Left ventricle myocardium inferior (tissue), 1 donor: ENCODE measurements around the gene P2RX1. TPM values are rescaled to one million over a fixed set of nuclear protein-coding genes. Genes with fewer than 3 reads are reported as not detected.

Source experiments
- DNase-seq: peaks from one replicate; pipeline ENCODE4 v3.0.0-alpha.2; 2020
- H3K27ac ChIP-seq: fragments of 200-600 bp; replicated peaks from 2 replicates; pipeline ENCODE4 v1.8.0; 2021
- H3K27me3 ChIP-seq: fragments of 200-600 bp; 2 replicates; pipeline ENCODE4 v1.8.0; 2021; ENCODE audit warnings: low read depth
- H3K36me3 ChIP-seq: fragments of 200-600 bp; 2 replicates; pipeline ENCODE4 v1.8.0; 2021
- H3K4me1 ChIP-seq: fragments of 200-600 bp; 2 replicates; pipeline ENCODE4 v1.8.0; 2021
- H3K4me3 ChIP-seq: fragments of 200-600 bp; 2 replicates; pipeline ENCODE4 v1.8.0; 2021; ENCODE audit warnings: mild to moderate bottlenecking, moderate library complexity
- H3K9me3 ChIP-seq: fragments of 200-600 bp; replicated peaks from 2 replicates; pipeline ENCODE4 v1.8.0; 2021
- intact Hi-C: fragments of 100-400 bp; cut with micrococcal nuclease; formaldehyde crosslinking; loops from one replicate; pipeline ENCODE4 v1.11.0; 2022
- total RNA-seq: library from RNA; stranded (reverse); fragmentation: NEBNext Ultra II Directional; extraction: Animal tissue kit (Norgen Biotek cat#: 25700); gene quantifications from one replicate; pipeline ENCODE4 v1.2.1, GENCODE V29; 2021
- TF ChIP-seq, protein P1 (sequence below): fragments of 200-600 bp; IDR thresholded peaks from 2 replicates; pipeline ENCODE4 v1.8.0; 2021; ENCODE audit warnings: antibody characterized with exemption, mild to moderate bottlenecking, borderline replicate concordance
- donor health status: DM: no; HTN: yes; CAD: no; lungs with severe emphysema.

The P2RX1 gene
- total RNA-seq, 1 donor from 2014 or later = 0.55 TPM

- no peaks in the 10 kb centered on the region for H3K27me3 ChIP-seq
- TF ChIP-seq, protein P1, sequence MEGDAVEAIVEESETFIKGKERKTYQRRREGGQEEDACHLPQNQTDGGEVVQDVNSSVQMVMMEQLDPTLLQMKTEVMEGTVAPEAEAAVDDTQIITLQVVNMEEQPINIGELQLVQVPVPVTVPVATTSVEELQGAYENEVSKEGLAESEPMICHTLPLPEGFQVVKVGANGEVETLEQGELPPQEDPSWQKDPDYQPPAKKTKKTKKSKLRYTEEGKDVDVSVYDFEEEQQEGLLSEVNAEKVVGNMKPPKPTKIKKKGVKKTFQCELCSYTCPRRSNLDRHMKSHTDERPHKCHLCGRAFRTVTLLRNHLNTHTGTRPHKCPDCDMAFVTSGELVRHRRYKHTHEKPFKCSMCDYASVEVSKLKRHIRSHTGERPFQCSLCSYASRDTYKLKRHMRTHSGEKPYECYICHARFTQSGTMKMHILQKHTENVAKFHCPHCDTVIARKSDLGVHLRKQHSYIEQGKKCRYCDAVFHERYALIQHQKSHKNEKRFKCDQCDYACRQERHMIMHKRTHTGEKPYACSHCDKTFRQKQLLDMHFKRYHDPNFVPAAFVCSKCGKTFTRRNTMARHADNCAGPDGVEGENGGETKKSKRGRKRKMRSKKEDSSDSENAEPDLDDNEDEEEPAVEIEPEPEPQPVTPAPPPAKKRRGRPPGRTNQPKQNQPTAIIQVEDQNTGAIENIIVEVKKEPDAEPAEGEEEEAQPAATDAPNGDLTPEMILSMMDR = no peak
- H3K9me3 ChIP-seq = no peaks in the 10 kb centered on the region
- peaks cover 34% of the 10 kb centered on the region for H3K4me1 ChIP-seq
- H3K4me3 ChIP-seq = no peak overlapping the region
- no peak overlapping the region for H3K27ac ChIP-seq
- intact Hi-C loops = no loop called here
- DNase-seq = no peak
- no peaks in the 10 kb centered on the region for H3K36me3 ChIP-seq
Observed at GRCh38 chr17:3897731-3898130, 18.5 kb downstream of the P2RX1 start.

DNA sequence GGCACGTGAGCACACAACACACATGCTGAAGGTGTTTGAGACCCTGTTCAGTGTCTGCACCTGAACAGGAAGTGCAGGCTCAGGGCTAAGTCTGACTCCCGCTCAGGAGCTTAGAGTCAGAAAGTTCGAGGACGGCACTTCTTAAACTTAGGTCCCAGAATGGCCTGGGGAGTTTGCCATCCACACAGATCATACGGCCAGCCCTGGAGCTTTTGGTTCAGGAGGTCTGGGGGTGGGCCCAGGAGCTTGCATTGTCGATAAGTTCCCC is 19.4 kb downstream of the P2RX1 start:
- DNase-seq = no peak
- TF ChIP-seq, protein P1 = no peak
- H3K27ac ChIP-seq = no peak overlapping the region
- H3K27me3 ChIP-seq = no peaks in the 10 kb centered on the region
- H3K4me1 ChIP-seq = peaks cover 42% of the 10 kb centered on the region
- H3K4me3 ChIP-seq = no peak overlapping the region
- intact Hi-C loops = no loop called here
- no peaks in the 10 kb centered on the region for H3K36me3 ChIP-seq
- H3K9me3 ChIP-seq = no peaks in the 10 kb centered on the region

GRCh38 chr17:3896108-3896967 is 19.9 kb downstream of the P2RX1 start:
- intact Hi-C loops = no loop called here
- TF ChIP-seq, protein P1 = no peak
- Histone ChIP-seq H3K4me1 (peaks cover 48% of the 10 kb centered on the region), H3K4me3 (no peak overlapping the region), H3K27me3 (no peaks in the 10 kb centered on the region), H3K27ac (peak overlapping the region; percentile 90), H3K9me3 (no peaks in the 10 kb centered on the region), H3K36me3 (no peaks in the 10 kb centered on the region)
- no peak for DNase-seq

- Histone ChIP-seq H3K27ac (peak overlapping the region; percentile 90), H3K27me3 (no peaks in the 10 kb centered on the region), H3K36me3 (no peaks in the 10 kb centered on the region), H3K4me3 (no peak overlapping the region), H3K4me1 (peaks cover 58% of the 10 kb centered on the region), H3K9me3 (no peaks in the 10 kb centered on the region)
- TF ChIP-seq, protein P1 = no peak
- intact Hi-C loops = no loop called here
- DNase-seq = no peak
Observed at GRCh38 chr17:3895354-3895753, 20.9 kb downstream of the P2RX1 start.

- intact Hi-C loops = no loop called here
- DNase-seq = no peak
- H3K27ac ChIP-seq = peak overlapping the region; percentile 90
Observed at GRCh38 chr17:3894911-3895343, 21.3 kb downstream of the P2RX1 start.

More at GRCh38 chr17:3894911-3895343, 21.3 kb downstream of the P2RX1 start:
- Histone ChIP-seq H3K27me3 (no peaks in the 10 kb centered on the region), H3K4me3 (no peak overlapping the region), H3K4me1 (peaks cover 62% of the 10 kb centered on the region), H3K36me3 (no peaks in the 10 kb centered on the region), H3K9me3 (no peaks in the 10 kb centered on the region)
- TF ChIP-seq, protein P1 = no peak
